ENCODE data around the gene BLOC1S3. TPM values are rescaled to one million over a fixed set of nuclear protein-coding genes. Genes with fewer than 3 reads are reported as not detected.

Gene BLOC1S3
- total RNA-seq, 2 experiments from 2014 or later: 14.7 to 18.8 TPM

GRCh38 chr19:45211751-45212381 is 33.3 kb downstream of the BLOC1S3 start:
- Histone ChIP-seq H3K4me3 (ENCODE audit: low read length) (no peak overlapping the region), H3K9me3 (ENCODE audit: control insufficient read depth in 1 of 2, insufficient read depth in 1 of 2, low read length in 2 of 2) (no peaks in the 10 kb centered on the region), H3K27me3 (ENCODE audit: control insufficient read depth in 1 of 2, insufficient read depth in 2 of 2, low read length in 2 of 2) (peaks cover 28 to 30% of the 10 kb centered on the region in 2 experiments), H3K36me3 (ENCODE audit: insufficient read depth, low read length) (no peaks in the 10 kb centered on the region), H3K4me1 (ENCODE audit: insufficient read depth, low read length) (peaks cover 5% of the 10 kb centered on the region), H3K27ac (ENCODE audit: low read depth in 1 of 2, low read length in 2 of 2) (no peak overlapping the region)
- CTCF ChIA-PET: no interaction called here
- intact Hi-C loops (cut with DNase I, micrococcal nuclease): no loop called here
- Mint-ChIP-seq H3K27me3 (peaks cover 21% of the 10 kb centered on the region), H3K9me3 (no peaks in the 10 kb centered on the region), H3K4me1 (ENCODE audit: low read depth) (no peaks in the 10 kb centered on the region), H3K4me3 (no peak overlapping the region), H3K27ac (no peak overlapping the region), H3K36me3 (ENCODE audit: low read depth) (no peaks in the 10 kb centered on the region)
- TF ChIP-seq, protein P1, sequence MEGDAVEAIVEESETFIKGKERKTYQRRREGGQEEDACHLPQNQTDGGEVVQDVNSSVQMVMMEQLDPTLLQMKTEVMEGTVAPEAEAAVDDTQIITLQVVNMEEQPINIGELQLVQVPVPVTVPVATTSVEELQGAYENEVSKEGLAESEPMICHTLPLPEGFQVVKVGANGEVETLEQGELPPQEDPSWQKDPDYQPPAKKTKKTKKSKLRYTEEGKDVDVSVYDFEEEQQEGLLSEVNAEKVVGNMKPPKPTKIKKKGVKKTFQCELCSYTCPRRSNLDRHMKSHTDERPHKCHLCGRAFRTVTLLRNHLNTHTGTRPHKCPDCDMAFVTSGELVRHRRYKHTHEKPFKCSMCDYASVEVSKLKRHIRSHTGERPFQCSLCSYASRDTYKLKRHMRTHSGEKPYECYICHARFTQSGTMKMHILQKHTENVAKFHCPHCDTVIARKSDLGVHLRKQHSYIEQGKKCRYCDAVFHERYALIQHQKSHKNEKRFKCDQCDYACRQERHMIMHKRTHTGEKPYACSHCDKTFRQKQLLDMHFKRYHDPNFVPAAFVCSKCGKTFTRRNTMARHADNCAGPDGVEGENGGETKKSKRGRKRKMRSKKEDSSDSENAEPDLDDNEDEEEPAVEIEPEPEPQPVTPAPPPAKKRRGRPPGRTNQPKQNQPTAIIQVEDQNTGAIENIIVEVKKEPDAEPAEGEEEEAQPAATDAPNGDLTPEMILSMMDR (IDR thresholded peaks at IDR 0.05): no peak
- ATAC-seq (ENCODE audit: poor library complexity) (no peak), DNase-seq (no peak)
- POLR2A ChIA-PET: no interaction called here

DNA sequence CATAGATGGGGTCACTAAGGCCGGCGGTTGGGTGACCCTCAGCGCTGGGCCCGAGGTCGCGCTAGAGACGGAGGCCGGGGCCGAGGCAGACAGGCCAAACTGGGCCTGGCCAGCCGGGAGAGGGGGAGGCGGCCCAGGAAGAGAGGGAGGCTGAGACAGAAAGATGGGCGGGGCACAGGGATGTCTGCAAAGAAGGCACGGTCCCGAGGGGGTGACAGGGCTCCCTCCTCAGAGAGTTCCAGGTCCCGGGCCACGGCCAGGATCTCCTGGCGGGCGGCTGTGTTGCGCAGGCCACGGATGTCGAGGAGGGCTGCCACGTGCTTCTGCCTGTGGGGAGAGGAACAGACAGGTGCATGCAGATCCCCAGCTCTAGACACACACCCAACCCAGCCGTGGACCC is 34.4 kb downstream of the BLOC1S3 start:
- Histone ChIP-seq H3K4me3 (ENCODE audit: low read length) (no peak overlapping the region), H3K27me3 (ENCODE audit: control insufficient read depth in 1 of 2, insufficient read depth in 2 of 2, low read length in 2 of 2) (peaks cover 33 to 41% of the 10 kb centered on the region in 2 experiments), H3K36me3 (ENCODE audit: insufficient read depth, low read length) (no peaks in the 10 kb centered on the region), H3K9me3 (ENCODE audit: control insufficient read depth in 1 of 2, insufficient read depth in 1 of 2, low read length in 2 of 2) (no peaks in the 10 kb centered on the region), H3K4me1 (ENCODE audit: insufficient read depth, low read length) (peaks cover 5% of the 10 kb centered on the region), H3K27ac (ENCODE audit: low read depth in 1 of 2, low read length in 2 of 2) (no peak overlapping the region)
- TF ChIP-seq, protein P1 (IDR thresholded peaks at IDR 0.05): no peak
- Mint-ChIP-seq H3K4me3 (no peak overlapping the region), H3K9me3 (no peaks in the 10 kb centered on the region), H3K36me3 (ENCODE audit: low read depth) (no peaks in the 10 kb centered on the region), H3K27ac (no peak overlapping the region), H3K27me3 (peaks cover 29% of the 10 kb centered on the region), H3K4me1 (ENCODE audit: low read depth) (no peaks in the 10 kb centered on the region)
- no peak for DNase-seq
- ChIA-PET POLR2A (no interaction called here), CTCF (no interaction called here)
- ATAC-seq (ENCODE audit: poor library complexity): no peak
- intact Hi-C loops (cut with DNase I, micrococcal nuclease): no loop called here

DNA sequence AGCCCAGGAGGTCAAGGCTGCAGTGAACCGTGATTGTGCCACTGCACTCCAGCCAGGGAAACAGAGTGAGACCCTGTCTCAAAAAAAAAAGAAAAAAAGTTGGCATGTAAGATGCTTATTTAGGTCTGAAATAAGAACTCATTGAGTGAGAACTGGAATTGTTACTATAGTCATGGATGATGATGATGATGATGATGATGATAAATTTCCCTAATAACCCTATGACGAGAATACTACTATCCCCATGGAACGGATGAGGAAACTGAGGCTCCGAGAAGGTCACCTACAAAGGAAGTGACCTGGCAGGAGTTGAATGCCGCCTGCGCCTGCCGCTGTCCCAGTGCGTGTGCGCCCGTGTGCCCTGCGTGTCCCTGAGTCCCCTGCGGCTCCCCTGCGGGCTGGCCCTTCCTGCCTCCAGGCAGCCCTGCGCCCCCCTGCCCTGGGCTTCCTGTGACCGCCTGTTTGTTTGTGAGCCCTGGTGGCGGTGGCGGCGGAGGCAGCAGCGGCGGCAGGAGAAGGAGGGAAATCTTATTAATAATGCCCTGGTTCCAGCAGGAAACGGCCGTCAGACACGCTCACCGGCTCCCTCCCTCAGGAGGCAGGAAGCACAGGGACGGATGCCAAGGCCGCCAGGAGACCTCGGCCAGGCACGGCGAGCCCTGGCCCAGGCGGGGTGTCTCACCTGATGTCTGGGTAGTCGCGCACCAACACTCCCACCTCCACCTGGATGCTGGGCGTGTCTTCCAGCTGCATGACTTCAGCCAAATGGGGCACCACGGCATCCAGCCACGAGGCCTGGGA is 37.0 kb downstream of the BLOC1S3 start:
- intact Hi-C loops (cut with DNase I, micrococcal nuclease): no loop called here
- ChIA-PET CTCF (no interaction called here), POLR2A (no interaction called here)
- Mint-ChIP-seq H3K4me1 (ENCODE audit: low read depth) (no peaks in the 10 kb centered on the region), H3K36me3 (ENCODE audit: low read depth) (no peaks in the 10 kb centered on the region), H3K9me3 (no peaks in the 10 kb centered on the region), H3K4me3 (no peak overlapping the region), H3K27ac (no peak overlapping the region), H3K27me3 (peaks cover 47% of the 10 kb centered on the region)
- Histone ChIP-seq H3K4me3 (ENCODE audit: low read length) (no peak overlapping the region), H3K27me3 (ENCODE audit: control insufficient read depth in 1 of 2, insufficient read depth in 2 of 2, low read length in 2 of 2) (peaks cover 40 to 46% of the 10 kb centered on the region in 2 experiments), H3K27ac (ENCODE audit: low read depth in 1 of 2, low read length in 2 of 2) (no peak overlapping the region), H3K4me1 (ENCODE audit: insufficient read depth, low read length) (peaks cover 5% of the 10 kb centered on the region), H3K36me3 (ENCODE audit: insufficient read depth, low read length) (no peaks in the 10 kb centered on the region), H3K9me3 (ENCODE audit: control insufficient read depth in 1 of 2, insufficient read depth in 1 of 2, low read length in 2 of 2) (no peaks in the 10 kb centered on the region)
- ATAC-seq (ENCODE audit: poor library complexity) (no peak), DNase-seq (no peak)
- TF ChIP-seq, protein P1 (IDR thresholded peaks at IDR 0.05): no peak

Data from CD4-positive, alpha-beta T cell (primary cell).